ENCODE measurements around the gene ZIC2. TPM values are rescaled to one million over a fixed set of nuclear protein-coding genes. Genes with fewer than 3 reads are reported as not detected.

The ZIC2 gene
- total and polyA plus RNA-seq, 10 donors, result not detected

- Histone ChIP-seq H3K9me3 (peaks cover 0 to 60% (median 2%) of the 10 kb centered on the region in 8 donors), H3K4me1 (peaks cover 17 to 56% (median 54%) of the 10 kb centered on the region in 6 donors), H3K4me3 (no peak overlapping the region), H3K27ac (no peak overlapping the region), H3K36me3 (no peaks in the 10 kb centered on the region), H3K27me3 (replicated peaks in 1 of 7) (peaks cover 46 to 100% (median 100%) of the 10 kb centered on the region in 7 donors)
- TF ChIP-seq, protein P1, sequence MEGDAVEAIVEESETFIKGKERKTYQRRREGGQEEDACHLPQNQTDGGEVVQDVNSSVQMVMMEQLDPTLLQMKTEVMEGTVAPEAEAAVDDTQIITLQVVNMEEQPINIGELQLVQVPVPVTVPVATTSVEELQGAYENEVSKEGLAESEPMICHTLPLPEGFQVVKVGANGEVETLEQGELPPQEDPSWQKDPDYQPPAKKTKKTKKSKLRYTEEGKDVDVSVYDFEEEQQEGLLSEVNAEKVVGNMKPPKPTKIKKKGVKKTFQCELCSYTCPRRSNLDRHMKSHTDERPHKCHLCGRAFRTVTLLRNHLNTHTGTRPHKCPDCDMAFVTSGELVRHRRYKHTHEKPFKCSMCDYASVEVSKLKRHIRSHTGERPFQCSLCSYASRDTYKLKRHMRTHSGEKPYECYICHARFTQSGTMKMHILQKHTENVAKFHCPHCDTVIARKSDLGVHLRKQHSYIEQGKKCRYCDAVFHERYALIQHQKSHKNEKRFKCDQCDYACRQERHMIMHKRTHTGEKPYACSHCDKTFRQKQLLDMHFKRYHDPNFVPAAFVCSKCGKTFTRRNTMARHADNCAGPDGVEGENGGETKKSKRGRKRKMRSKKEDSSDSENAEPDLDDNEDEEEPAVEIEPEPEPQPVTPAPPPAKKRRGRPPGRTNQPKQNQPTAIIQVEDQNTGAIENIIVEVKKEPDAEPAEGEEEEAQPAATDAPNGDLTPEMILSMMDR (IDR thresholded peaks at IDR 0.05 in 8 of 11, conservative IDR thresholded peaks at IDR 0.05 in 3 of 11), result no peak
- TF ChIP-seq POLR2AphosphoS5 (IDR thresholded peaks at IDR 0.05) (no peak), POLR2A (IDR thresholded peaks at IDR 0.05) (no peak)
- intact Hi-C loops (cut with DNase I; ENCODE audit: low total_unique reads), result no loop called here
- DNase-seq, result no peak
- 6 to 10% (median 9%) methylated on average over 46 to 52 of the region's 52 CpGs for WGBS, 5 donors
Measured at GRCh38 chr13:99977912-99978798, 3.4 kb upstream of the ZIC2 start.

DNA sequence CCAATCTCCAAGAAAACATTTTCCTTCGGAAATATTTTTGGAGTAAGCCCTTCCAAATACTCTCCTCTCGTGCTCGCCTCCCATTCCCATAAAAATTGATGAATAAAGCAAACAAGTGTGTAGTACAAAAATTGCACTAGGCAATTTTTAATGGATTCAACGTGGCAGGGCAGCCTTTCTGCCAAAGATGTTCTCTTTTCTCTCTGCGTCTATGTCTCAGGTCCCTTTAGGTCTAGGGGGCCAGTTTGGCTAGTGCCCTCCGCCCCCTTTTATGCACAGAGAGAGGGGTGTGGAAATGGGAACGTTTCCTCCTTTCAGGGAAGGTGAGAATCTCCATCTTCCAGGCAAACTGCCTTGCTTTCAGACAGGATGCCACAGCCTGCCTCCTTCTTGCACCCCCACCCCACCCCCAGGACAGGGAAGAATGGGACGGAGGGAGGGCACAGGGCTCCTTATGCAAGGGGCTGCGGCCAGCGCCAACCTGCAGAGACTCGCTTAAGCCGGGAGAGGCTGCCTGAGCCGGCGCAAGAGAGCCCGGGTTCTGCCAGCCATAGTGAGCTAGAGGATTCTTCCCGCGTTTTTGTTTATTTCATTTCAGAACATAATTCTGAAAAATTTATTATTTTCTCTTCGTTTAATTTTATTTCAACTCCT, 2.7 kb upstream of the ZIC2 start:
- no peak for DNase-seq
- TF ChIP-seq, protein P1 (IDR thresholded peaks at IDR 0.05 in 8 of 11, conservative IDR thresholded peaks at IDR 0.05 in 3 of 11), result no peak
- TF ChIP-seq POLR2A (IDR thresholded peaks at IDR 0.05), result no peak
- no peak for TF ChIP-seq POLR2AphosphoS5 (IDR thresholded peaks at IDR 0.05)
- WGBS, 5 donors, result 3 to 10% (median 6%) methylated on average over 18 of the region's 18 CpGs
- peaks cover 0 to 61% (median 5%) of the 10 kb centered on the region in 8 donors for H3K9me3 ChIP-seq
- peaks cover 17 to 64% (median 56%) of the 10 kb centered on the region in 6 donors for H3K4me1 ChIP-seq
- intact Hi-C loops (cut with DNase I; ENCODE audit: low total_unique reads), result no loop called here
- H3K36me3 ChIP-seq, result no peaks in the 10 kb centered on the region
- peaks cover 49 to 100% (median 100%) of the 10 kb centered on the region in 7 donors for H3K27me3 ChIP-seq (replicated peaks in 1 of 7)
- peak overlapping the region in 1 of 8 donors; percentile 73 for H3K4me3 ChIP-seq
- H3K27ac ChIP-seq, result no peak overlapping the region

GRCh38 chr13:99979453-99980200, 2.0 kb upstream of the ZIC2 start:
- no peak for DNase-seq
- no peak overlapping the region for H3K27ac ChIP-seq
- peaks cover 48 to 100% (median 100%) of the 10 kb centered on the region in 7 donors for H3K27me3 ChIP-seq (replicated peaks in 1 of 7)
- peak in 1 of 3 donors; percentile 22 for TF ChIP-seq POLR2AphosphoS5 (IDR thresholded peaks at IDR 0.05)
- TF ChIP-seq, protein P1 (IDR thresholded peaks at IDR 0.05 in 8 of 11, conservative IDR thresholded peaks at IDR 0.05 in 3 of 11), result no peak
- TF ChIP-seq POLR2A (IDR thresholded peaks at IDR 0.05), result no peak
- H3K4me1 ChIP-seq, result peaks cover 17 to 67% (median 56%) of the 10 kb centered on the region in 6 donors
- intact Hi-C loops (cut with DNase I; ENCODE audit: low total_unique reads), result no loop called here
- peaks cover 0 to 58% (median 5%) of the 10 kb centered on the region in 8 donors for H3K9me3 ChIP-seq
- WGBS, 5 donors, result 2 to 14% (median 4%) methylated on average over 25 to 59 of the region's 59 CpGs
- H3K36me3 ChIP-seq, result no peaks in the 10 kb centered on the region
- H3K4me3 ChIP-seq, result peak overlapping the region in 6 of 8 donors; percentile 45 to 73 (median 49)
